Measurements from ENCODE around the gene WDR46.

The WDR46 gene

GRCh38 chr6:33306356-33306755 is 17.3 kb upstream of the WDR46 start:
- DNase-seq (ENCODE audit: extremely low spot score), result no peak
- TF ChIP-seq, protein P1, sequence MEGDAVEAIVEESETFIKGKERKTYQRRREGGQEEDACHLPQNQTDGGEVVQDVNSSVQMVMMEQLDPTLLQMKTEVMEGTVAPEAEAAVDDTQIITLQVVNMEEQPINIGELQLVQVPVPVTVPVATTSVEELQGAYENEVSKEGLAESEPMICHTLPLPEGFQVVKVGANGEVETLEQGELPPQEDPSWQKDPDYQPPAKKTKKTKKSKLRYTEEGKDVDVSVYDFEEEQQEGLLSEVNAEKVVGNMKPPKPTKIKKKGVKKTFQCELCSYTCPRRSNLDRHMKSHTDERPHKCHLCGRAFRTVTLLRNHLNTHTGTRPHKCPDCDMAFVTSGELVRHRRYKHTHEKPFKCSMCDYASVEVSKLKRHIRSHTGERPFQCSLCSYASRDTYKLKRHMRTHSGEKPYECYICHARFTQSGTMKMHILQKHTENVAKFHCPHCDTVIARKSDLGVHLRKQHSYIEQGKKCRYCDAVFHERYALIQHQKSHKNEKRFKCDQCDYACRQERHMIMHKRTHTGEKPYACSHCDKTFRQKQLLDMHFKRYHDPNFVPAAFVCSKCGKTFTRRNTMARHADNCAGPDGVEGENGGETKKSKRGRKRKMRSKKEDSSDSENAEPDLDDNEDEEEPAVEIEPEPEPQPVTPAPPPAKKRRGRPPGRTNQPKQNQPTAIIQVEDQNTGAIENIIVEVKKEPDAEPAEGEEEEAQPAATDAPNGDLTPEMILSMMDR (IDR thresholded peaks at IDR 0.05; ENCODE audit: control extremely low read depth, extremely low read depth, low read depth, missing control alignments), result no peak
- ChIA-PET POLR2A (no interaction called here), CTCF (no interaction called here)

- DNase-seq (ENCODE audit: extremely low spot score), result no peak
- POLR2A ChIA-PET, result no interaction called here
- TF ChIP-seq, protein P1 (IDR thresholded peaks at IDR 0.05; ENCODE audit: control extremely low read depth, extremely low read depth, low read depth, missing control alignments), result no peak
- CTCF ChIA-PET, result interaction anchor here (1.6 kb wide), 1 partner anchor 13 kb away, joined by 6 read pairs; the partner anchor contains the start of gene ZBTB22
Observed at GRCh38 chr6:33305052-33305451, 16.0 kb upstream of the WDR46 start.

GRCh38 chr6:33304216-33304615 is 15.2 kb upstream of the WDR46 start:
- no peak for DNase-seq (ENCODE audit: extremely low spot score)
- TF ChIP-seq, protein P1 (IDR thresholded peaks at IDR 0.05; ENCODE audit: control extremely low read depth, extremely low read depth, low read depth, missing control alignments), result no peak
- POLR2A ChIA-PET, result no interaction called here
- CTCF ChIA-PET, result interaction anchor here (1.6 kb wide), 1 partner anchor 13 kb away, joined by 6 read pairs; the partner anchor contains the start of gene ZBTB22

GRCh38 chr6:33301877-33302276 is 12.8 kb upstream of the WDR46 start:
- ChIA-PET CTCF (interaction anchor here (0.7 to 2.1 kb wide), 4 partner anchors 9 to 43 kb away, joined by 3 to 18 read pairs (median 4); partner anchors contain the start of gene TAPBP), POLR2A (interaction anchor here (0.7 kb wide), 1 partner anchor 10 kb away, joined by 7 read pairs; no protein-coding TSS in a partner anchor)
- TF ChIP-seq, protein P1 (IDR thresholded peaks at IDR 0.05; ENCODE audit: control extremely low read depth, extremely low read depth, low read depth, missing control alignments), result no peak
- no peak for DNase-seq (ENCODE audit: extremely low spot score)

GRCh38 chr6:33299237-33299944 is 10.4 kb upstream of the WDR46 start:
- TF ChIP-seq, protein P1 (IDR thresholded peaks at IDR 0.05; ENCODE audit: control extremely low read depth, extremely low read depth, low read depth, missing control alignments), result peak; percentile 76
- peak; percentile 92 for DNase-seq (ENCODE audit: extremely low spot score)
- ChIA-PET CTCF (interaction anchor here (0.8 to 2.7 kb wide), 17 partner anchors 9 to 108 kb away, joined by 3 to 15 read pairs (median 4); partner anchors contain the start of genes B3GALT4, RPS18, VPS52 and WDR46), POLR2A (interaction anchor here (0.7 to 3.3 kb wide), 7 partner anchors 10 to 27 kb away, joined by 3 to 17 read pairs (median 6); partner anchors contain the start of genes B3GALT4, PFDN6, RPS18 and VPS52)

GRCh38 chr6:33298773-33299236 is 9.8 kb upstream of the WDR46 start, which contains the start of gene RGL2:
Gene RGL2 (minus strand): TSS chr6:33298942. CDS start chr6:33298610, 332 bp downstream.
- CTCF ChIA-PET, result interaction anchor here (0.8 to 2.7 kb wide), 15 partner anchors 10 to 108 kb away, joined by 3 to 15 read pairs (median 4); partner anchors contain the start of genes B3GALT4, RPS18, VPS52 and WDR46

More at GRCh38 chr6:33298773-33299236, 9.8 kb upstream of the WDR46 start, which contains the start of gene RGL2:
- POLR2A ChIA-PET, result interaction anchor here (0.7 to 3.3 kb wide), 6 partner anchors 10 to 27 kb away, joined by 3 to 17 read pairs (median 6); partner anchors contain the start of genes B3GALT4, PFDN6, RPS18 and VPS52
- TF ChIP-seq, protein P1 (IDR thresholded peaks at IDR 0.05; ENCODE audit: control extremely low read depth, extremely low read depth, low read depth, missing control alignments), result no peak
- peak; percentile 67 for DNase-seq (ENCODE audit: extremely low spot score)

All from GM10248 (cell line).